ENCODE results near the gene SALL4.

DNA sequence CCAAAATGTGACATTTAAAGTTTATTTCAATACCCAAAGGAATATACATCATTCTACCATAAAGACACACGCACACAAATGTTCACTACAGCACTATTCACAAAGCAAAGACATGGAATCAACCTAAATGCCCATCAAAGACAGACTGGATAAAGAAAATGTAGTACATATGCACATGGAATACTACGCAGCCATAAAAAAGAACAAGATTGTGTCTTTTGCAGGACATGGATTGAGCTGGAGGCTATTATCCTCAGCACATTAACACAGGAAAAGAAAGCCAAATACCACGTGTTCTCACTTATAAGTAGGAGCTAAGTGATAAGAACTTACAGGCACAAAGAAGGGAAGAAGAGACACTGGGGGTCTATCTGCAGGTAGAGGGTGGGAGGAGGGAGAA, 56.5 kb downstream of the SALL4 start:
- TF ChIP-seq TAF1 (IDR thresholded peaks at IDR 0.05; ENCODE audit: borderline replicate concordance, insufficient read depth, low read length), result no peak
- TF ChIP-seq, protein P1, sequence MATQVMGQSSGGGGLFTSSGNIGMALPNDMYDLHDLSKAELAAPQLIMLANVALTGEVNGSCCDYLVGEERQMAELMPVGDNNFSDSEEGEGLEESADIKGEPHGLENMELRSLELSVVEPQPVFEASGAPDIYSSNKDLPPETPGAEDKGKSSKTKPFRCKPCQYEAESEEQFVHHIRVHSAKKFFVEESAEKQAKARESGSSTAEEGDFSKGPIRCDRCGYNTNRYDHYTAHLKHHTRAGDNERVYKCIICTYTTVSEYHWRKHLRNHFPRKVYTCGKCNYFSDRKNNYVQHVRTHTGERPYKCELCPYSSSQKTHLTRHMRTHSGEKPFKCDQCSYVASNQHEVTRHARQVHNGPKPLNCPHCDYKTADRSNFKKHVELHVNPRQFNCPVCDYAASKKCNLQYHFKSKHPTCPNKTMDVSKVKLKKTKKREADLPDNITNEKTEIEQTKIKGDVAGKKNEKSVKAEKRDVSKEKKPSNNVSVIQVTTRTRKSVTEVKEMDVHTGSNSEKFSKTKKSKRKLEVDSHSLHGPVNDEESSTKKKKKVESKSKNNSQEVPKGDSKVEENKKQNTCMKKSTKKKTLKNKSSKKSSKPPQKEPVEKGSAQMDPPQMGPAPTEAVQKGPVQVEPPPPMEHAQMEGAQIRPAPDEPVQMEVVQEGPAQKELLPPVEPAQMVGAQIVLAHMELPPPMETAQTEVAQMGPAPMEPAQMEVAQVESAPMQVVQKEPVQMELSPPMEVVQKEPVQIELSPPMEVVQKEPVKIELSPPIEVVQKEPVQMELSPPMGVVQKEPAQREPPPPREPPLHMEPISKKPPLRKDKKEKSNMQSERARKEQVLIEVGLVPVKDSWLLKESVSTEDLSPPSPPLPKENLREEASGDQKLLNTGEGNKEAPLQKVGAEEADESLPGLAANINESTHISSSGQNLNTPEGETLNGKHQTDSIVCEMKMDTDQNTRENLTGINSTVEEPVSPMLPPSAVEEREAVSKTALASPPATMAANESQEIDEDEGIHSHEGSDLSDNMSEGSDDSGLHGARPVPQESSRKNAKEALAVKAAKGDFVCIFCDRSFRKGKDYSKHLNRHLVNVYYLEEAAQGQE (IDR thresholded peaks at IDR 0.05; ENCODE audit: insufficient read depth in 1 of 2, low read depth in 2 of 2, low read length in 2 of 2), result no peak
- TF ChIP-seq SIN3A (IDR thresholded peaks at IDR 0.05; ENCODE audit: borderline replicate concordance, insufficient read depth, low read length), result no peak
